CD4-positive, alpha-beta T cell (primary cell): ENCODE measurements around the gene MYCBP2. TPM values are rescaled to one million over a fixed set of nuclear protein-coding genes. Genes with fewer than 3 reads are reported as not detected.

Experiments
- ATAC-seq: fragments of 200-7000 bp; cut with Tn5 transposase; one replicate; pipeline ENCODE4 v1.10.0; 2022; ENCODE audit warnings: mild to moderate bottlenecking; ENCODE audit not compliant: poor library complexity
- CTCF ChIA-PET: fragments of 350-600 bp; sonication (Branson Sonifier 250); formaldehyde crosslinking; loops from one replicate; lab custom pipeline; 2021; ENCODE audit warnings: antibody characterized with exemption, inconsistent platforms; lab: Charles Lee
- POLR2A ChIA-PET: fragments of 350-600 bp; sonication (Branson Sonifier 250); formaldehyde crosslinking; loops from one replicate; lab custom pipeline; 2021; ENCODE audit warnings: antibody characterized with exemption, inconsistent platforms; lab: Charles Lee
- DNase-seq, 14 experiments: peaks; one replicate each; pipeline ENCODE4 v3.0.0-alpha.2; 2013 to 2020; ENCODE audit warnings: mixed read lengths in 2 of 14
- H3K27ac ChIP-seq, 2 donors: one replicate each; pipeline versions ENCODE4 v1.5.1 to v1.7.0; 2013; ENCODE audit warnings: low read length in 2 of 2, low read depth in 1 of 2, mild to moderate bottlenecking in 1 of 2
- H3K27me3 ChIP-seq, 2 experiments: 1 replicate in 1 of 2; 2 replicates in 1 of 2; pipeline versions ENCODE4 v1.6.1 to v1.7.0; 2013; ENCODE audit warnings: low read length in 2 of 2, control low read depth in 1 of 2, mild to moderate bottlenecking in 1 of 2, moderate library complexity in 1 of 2; ENCODE audit not compliant: insufficient read depth in 2 of 2, control insufficient read depth in 1 of 2
- H3K36me3 ChIP-seq: one replicate; pipeline ENCODE4 v1.6.1; 2013; ENCODE audit warnings: low read length, control low read depth; ENCODE audit not compliant: insufficient read depth
- H3K4me1 ChIP-seq: one replicate; pipeline ENCODE4 v1.6.1; 2013; ENCODE audit warnings: low read length, control low read depth; ENCODE audit not compliant: insufficient read depth
- H3K4me3 ChIP-seq: one replicate; pipeline ENCODE4 v1.5.1; 2013; ENCODE audit warnings: mild to moderate bottlenecking, low read length, moderate library complexity
- H3K9me3 ChIP-seq, 2 experiments: 1 replicate in 1 of 2; 2 replicates in 1 of 2; pipeline versions ENCODE4 v1.6.1 to v1.7.0; 2013; ENCODE audit warnings: low read length in 2 of 2, mild to moderate bottlenecking in 2 of 2, control low read depth in 1 of 2, moderate library complexity in 1 of 2; ENCODE audit not compliant: control insufficient read depth in 1 of 2, insufficient read depth in 1 of 2
- H3K27ac Mint-ChIP-seq: one replicate; pipeline ENCODE4 v1.8.0; 2020; ENCODE audit warnings: mixed read lengths
- H3K27me3 Mint-ChIP-seq: one replicate; pipeline ENCODE4 v1.8.0; 2021; ENCODE audit warnings: mixed read lengths
- H3K36me3 Mint-ChIP-seq: one replicate; pipeline ENCODE4 v1.8.0; 2021; ENCODE audit warnings: low read depth, mixed read lengths
- H3K4me1 Mint-ChIP-seq: one replicate; pipeline ENCODE4 v1.8.0; 2021; ENCODE audit warnings: low read depth, mixed read lengths
- H3K4me3 Mint-ChIP-seq: one replicate; pipeline ENCODE4 v1.8.0; 2020; ENCODE audit warnings: mild to moderate bottlenecking, mixed read lengths
- H3K9me3 Mint-ChIP-seq: one replicate; pipeline ENCODE4 v1.8.0; 2020; ENCODE audit warnings: mixed read lengths
- intact Hi-C, 2 experiments: fragments of 100-400 bp; cut with DNase I in 1 of 2; cut with micrococcal nuclease in 1 of 2; formaldehyde crosslinking; loops; one replicate each; pipeline versions ENCODE4 v1.15.1 to v1.9.0; 2023 to 2025; cut with DNase I, micrococcal nuclease
- total RNA-seq, 174 experiments: library from RNA in 2 of 174; stranded (reverse) in 2 of 174; gene quantifications; one replicate each; pipeline ENCODE4 v1.2.3 and lab custom pipeline; 2021 to 2026
- TF ChIP-seq, protein P1 (sequence below): fragments of 200-600 bp; IDR thresholded peaks from one replicate; pipeline ENCODE4 v1.8.0; 2022; ENCODE audit warnings: antibody characterized with exemption, mild to moderate bottlenecking

Gene MYCBP2
- total RNA-seq, 2 experiments from 2014 or later, result 116 to 119 TPM

DNA sequence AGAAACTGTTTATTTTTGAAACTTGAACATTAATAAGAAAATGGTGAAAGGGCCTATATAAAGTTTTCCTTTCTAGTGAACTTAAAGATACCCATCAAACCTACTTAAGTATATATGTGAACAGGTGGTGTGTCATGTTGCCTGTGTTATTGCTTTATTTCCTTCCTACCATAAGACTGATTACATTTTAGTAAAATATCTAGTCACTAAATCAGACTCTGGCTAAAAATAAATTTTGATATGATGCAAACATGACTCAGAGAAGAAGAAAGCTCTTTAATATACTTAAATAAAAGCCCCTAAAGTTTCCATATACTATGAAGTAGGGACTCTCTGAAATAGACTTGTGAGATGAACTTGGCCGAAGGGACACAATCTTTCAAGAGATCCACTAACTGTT, 264.8 kb downstream of the MYCBP2 start:
- no peaks in the 10 kb centered on the region for H3K4me1 ChIP-seq
- ChIA-PET CTCF (no interaction called here), POLR2A (no interaction called here)
- H3K36me3 Mint-ChIP-seq, result peaks cover 91% of the 10 kb centered on the region
- H3K4me3 ChIP-seq, result no peak overlapping the region
- TF ChIP-seq, protein P1, sequence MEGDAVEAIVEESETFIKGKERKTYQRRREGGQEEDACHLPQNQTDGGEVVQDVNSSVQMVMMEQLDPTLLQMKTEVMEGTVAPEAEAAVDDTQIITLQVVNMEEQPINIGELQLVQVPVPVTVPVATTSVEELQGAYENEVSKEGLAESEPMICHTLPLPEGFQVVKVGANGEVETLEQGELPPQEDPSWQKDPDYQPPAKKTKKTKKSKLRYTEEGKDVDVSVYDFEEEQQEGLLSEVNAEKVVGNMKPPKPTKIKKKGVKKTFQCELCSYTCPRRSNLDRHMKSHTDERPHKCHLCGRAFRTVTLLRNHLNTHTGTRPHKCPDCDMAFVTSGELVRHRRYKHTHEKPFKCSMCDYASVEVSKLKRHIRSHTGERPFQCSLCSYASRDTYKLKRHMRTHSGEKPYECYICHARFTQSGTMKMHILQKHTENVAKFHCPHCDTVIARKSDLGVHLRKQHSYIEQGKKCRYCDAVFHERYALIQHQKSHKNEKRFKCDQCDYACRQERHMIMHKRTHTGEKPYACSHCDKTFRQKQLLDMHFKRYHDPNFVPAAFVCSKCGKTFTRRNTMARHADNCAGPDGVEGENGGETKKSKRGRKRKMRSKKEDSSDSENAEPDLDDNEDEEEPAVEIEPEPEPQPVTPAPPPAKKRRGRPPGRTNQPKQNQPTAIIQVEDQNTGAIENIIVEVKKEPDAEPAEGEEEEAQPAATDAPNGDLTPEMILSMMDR, result no peak
- no peaks in the 10 kb centered on the region for H3K9me3 Mint-ChIP-seq
- intact Hi-C loops, result loop anchor here in 1 of 2 experiments (5.0 to 10.0 kb wide), 2 partner anchors 110 to 203 kb away; no protein-coding TSS in a partner anchor
- H3K36me3 ChIP-seq, result peaks cover 87% of the 10 kb centered on the region
- no peak overlapping the region for H3K27ac ChIP-seq
- no peak for ATAC-seq
- peak overlapping the region; percentile 61 for H3K27ac Mint-ChIP-seq
- no peak overlapping the region for H3K4me3 Mint-ChIP-seq
- no peaks in the 10 kb centered on the region for H3K27me3 Mint-ChIP-seq
- no peaks in the 10 kb centered on the region for H3K9me3 ChIP-seq
- DNase-seq, result no peak
- no peaks in the 10 kb centered on the region for H3K4me1 Mint-ChIP-seq
- H3K27me3 ChIP-seq, result no peaks in the 10 kb centered on the region

- H3K27ac ChIP-seq, result no peak overlapping the region
- Mint-ChIP-seq H3K4me1 (no peaks in the 10 kb centered on the region), H3K27me3 (no peaks in the 10 kb centered on the region), H3K36me3 (peaks cover 91% of the 10 kb centered on the region), H3K4me3 (no peak overlapping the region), H3K27ac (no peak overlapping the region), H3K9me3 (no peaks in the 10 kb centered on the region)
- ATAC-seq, result no peak
- TF ChIP-seq, protein P1, result no peak
- H3K4me1 ChIP-seq, result no peaks in the 10 kb centered on the region
- no peak overlapping the region for H3K4me3 ChIP-seq
- CTCF ChIA-PET, result no interaction called here
- H3K36me3 ChIP-seq, result peaks cover 87% of the 10 kb centered on the region
- no peaks in the 10 kb centered on the region for H3K27me3 ChIP-seq
- no peaks in the 10 kb centered on the region for H3K9me3 ChIP-seq
- no peak for DNase-seq
- POLR2A ChIA-PET, result no interaction called here
- intact Hi-C loops, result loop anchor here in 1 of 2 experiments (5.0 to 10.0 kb wide), 2 partner anchors 111 to 203 kb away; no protein-coding TSS in a partner anchor
These were observed 265.5 kb downstream of the MYCBP2 start for GRCh38 chr13:77061362-77061761.

DNA sequence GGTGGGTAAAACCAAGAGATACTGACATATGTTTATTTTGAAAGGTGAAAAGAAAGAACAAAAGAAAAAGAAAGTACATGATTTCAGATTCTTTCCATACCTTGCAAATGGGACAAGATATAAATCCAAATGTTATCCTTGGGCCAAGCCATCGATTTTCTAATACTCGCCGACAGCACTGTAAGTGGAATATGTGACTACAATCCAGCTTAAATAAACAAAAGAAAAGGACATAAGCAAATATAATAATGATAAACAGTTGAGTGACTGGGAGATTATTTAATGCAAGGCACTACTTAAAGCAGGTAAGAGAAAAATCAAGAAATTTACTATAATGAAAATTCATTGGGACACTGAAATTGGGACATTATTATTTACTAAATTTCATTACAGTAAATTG, 270.0 kb downstream of the MYCBP2 start:
- H3K27ac ChIP-seq, result no peak overlapping the region
- Mint-ChIP-seq H3K27ac (peak overlapping the region; percentile 10), H3K9me3 (no peaks in the 10 kb centered on the region), H3K4me1 (no peaks in the 10 kb centered on the region), H3K27me3 (no peaks in the 10 kb centered on the region), H3K4me3 (no peak overlapping the region), H3K36me3 (peaks cover 84% of the 10 kb centered on the region)
- peaks cover 88% of the 10 kb centered on the region for H3K36me3 ChIP-seq
- ATAC-seq, result no peak
- DNase-seq, result no peak
- TF ChIP-seq, protein P1, result no peak
- no peak overlapping the region for H3K4me3 ChIP-seq
- intact Hi-C loops, result no loop called here
- H3K9me3 ChIP-seq, result no peaks in the 10 kb centered on the region
- H3K4me1 ChIP-seq, result no peaks in the 10 kb centered on the region
- CTCF ChIA-PET, result interaction anchor here (1.0 to 1.5 kb wide), 2 partner anchors 10 to 29 kb away, joined by 3 read pairs; no protein-coding TSS in a partner anchor
- POLR2A ChIA-PET, result no interaction called here
- H3K27me3 ChIP-seq, result no peaks in the 10 kb centered on the region
